ENCODE results near the gene SLC25A26. TPM values are rescaled to one million over a fixed set of nuclear protein-coding genes. Genes with fewer than 3 reads are reported as not detected.

The SLC25A26 gene
- polyA plus RNA-seq, 1 donor (not counting 4 experiments of a cell fraction or from before 2014, with no cell fraction given) = 25.2 TPM

DNA sequence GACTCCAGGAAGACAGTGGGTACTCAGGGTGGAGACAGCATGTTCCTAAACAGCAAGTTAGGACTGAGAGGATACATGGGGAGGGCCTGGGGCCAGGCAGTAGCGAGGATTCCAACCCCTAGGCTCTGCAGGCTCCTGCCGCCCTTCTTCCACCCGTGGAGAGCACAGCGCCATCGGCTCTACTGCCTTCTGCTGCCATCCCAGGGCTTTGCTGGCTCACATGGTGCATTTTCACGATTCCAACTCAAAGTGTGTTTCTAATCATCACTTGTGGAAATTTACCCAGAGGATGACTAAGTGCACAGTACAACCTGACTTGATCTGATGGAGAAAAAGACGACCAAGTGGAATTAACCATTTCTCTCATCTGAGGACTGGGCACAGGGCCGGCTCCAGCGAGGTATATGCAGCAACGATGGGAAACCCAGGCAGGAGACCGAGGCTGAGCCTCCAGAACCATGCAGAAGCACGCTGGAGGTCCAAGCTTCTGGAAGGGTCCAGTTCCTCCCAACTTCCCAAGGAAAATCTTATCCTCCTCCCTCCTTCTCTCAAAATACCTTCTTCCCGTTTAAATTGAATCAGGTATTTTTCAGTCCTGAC lies 175.5 kb downstream of the SLC25A26 start:
- dilution Hi-C loops (cut with MboI; ENCODE audit: extremely low pct_ligation_motif_present, low sequenced_read_pairs) = no loop called here
- H3K36me3 ChIP-seq (ENCODE audit: control insufficient read depth in 2 of 2, extremely low read depth in 1 of 2, insufficient read depth in 2 of 2, low read length in 2 of 2) = peaks cover 4 to 24% of the 10 kb centered on the region in 2 experiments

DNA sequence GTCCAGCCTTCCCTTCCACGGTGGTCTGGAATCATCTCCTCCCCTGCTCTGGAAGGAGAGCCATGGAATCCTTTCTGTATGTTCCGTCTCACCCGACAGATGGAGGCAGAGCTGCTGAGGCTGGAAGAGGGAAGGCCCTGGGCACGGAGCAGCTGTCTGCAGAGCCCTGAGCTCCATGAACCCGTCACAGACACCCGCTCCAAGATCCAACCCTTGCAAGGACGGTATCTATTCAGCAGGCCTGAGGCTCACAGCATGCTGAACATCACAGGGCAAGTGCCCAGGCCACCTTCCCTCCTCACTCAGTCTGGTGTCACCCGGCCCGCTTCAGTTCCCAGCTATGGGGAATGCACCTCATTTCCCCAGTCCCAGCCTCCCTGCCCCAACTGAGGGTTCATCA lies 176.1 kb downstream of the SLC25A26 start:
- Histone ChIP-seq H3K4me3 (ENCODE audit: control insufficient read depth in 2 of 3, extremely low read depth in 1 of 3, insufficient read depth in 2 of 3, low read depth in 1 of 3, low read length in 3 of 3) (no peak overlapping the region), H3K9me1 (ENCODE audit: control insufficient read depth, extremely low read depth, insufficient read depth, low read length) (no peaks in the 10 kb centered on the region), H3K4me2 (ENCODE audit: control insufficient read depth, extremely low read depth, insufficient read depth, low read depth, low read length) (no peak overlapping the region), H2AFZ (ENCODE audit: control insufficient read depth, low read length) (no peak overlapping the region), H3K36me3 (ENCODE audit: control insufficient read depth in 2 of 2, extremely low read depth in 1 of 2, insufficient read depth in 2 of 2, low read length in 2 of 2) (peaks cover 4 to 24% of the 10 kb centered on the region in 2 experiments), H3K9me3 (ENCODE audit: control insufficient read depth, low read depth, low read length) (no peaks in the 10 kb centered on the region), H3K27ac (ENCODE audit: control insufficient read depth, insufficient read depth, low read length) (no peak overlapping the region), H3K9ac (ENCODE audit: control insufficient read depth, extremely low read depth, insufficient read depth, low read length) (no peak overlapping the region), H3K27me3 (ENCODE audit: control insufficient read depth, extremely low read depth, insufficient read depth, low read length) (no peaks in the 10 kb centered on the region), H3K4me1 (ENCODE audit: control insufficient read depth, extremely low read depth, insufficient read depth, low read length) (peaks cover 14% of the 10 kb centered on the region), H3K79me2 (ENCODE audit: control insufficient read depth, insufficient read depth, low read length) (no peaks in the 10 kb centered on the region), H4K20me1 (ENCODE audit: control insufficient read depth, extremely low read depth, insufficient read depth, low read length) (no peaks in the 10 kb centered on the region)
- FAIRE-seq (no peak), DNase-seq (ENCODE audit: low read depth, low spot score) (no peak)
- TF ChIP-seq EZH2 (IDR thresholded peaks at IDR 0.05; ENCODE audit: low read length) = no peak
- TF ChIP-seq, protein P1, sequence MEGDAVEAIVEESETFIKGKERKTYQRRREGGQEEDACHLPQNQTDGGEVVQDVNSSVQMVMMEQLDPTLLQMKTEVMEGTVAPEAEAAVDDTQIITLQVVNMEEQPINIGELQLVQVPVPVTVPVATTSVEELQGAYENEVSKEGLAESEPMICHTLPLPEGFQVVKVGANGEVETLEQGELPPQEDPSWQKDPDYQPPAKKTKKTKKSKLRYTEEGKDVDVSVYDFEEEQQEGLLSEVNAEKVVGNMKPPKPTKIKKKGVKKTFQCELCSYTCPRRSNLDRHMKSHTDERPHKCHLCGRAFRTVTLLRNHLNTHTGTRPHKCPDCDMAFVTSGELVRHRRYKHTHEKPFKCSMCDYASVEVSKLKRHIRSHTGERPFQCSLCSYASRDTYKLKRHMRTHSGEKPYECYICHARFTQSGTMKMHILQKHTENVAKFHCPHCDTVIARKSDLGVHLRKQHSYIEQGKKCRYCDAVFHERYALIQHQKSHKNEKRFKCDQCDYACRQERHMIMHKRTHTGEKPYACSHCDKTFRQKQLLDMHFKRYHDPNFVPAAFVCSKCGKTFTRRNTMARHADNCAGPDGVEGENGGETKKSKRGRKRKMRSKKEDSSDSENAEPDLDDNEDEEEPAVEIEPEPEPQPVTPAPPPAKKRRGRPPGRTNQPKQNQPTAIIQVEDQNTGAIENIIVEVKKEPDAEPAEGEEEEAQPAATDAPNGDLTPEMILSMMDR (optimal IDR thresholded peaks at IDR 0.05 in 1 of 3, IDR thresholded peaks at IDR 0.05 in 1 of 3, conservative IDR thresholded peaks at IDR 0.05 in 1 of 3; ENCODE audit: extremely low read depth in 1 of 3, insufficient read depth in 2 of 3, low read length in 3 of 3) = no peak
- dilution Hi-C loops (cut with MboI; ENCODE audit: extremely low pct_ligation_motif_present, low sequenced_read_pairs) = no loop called here

More for the DNA sequence above, 175.5 kb downstream of the SLC25A26 start:
- Histone ChIP-seq H2AFZ (ENCODE audit: control insufficient read depth, low read length) (no peak overlapping the region), H3K9me1 (ENCODE audit: control insufficient read depth, extremely low read depth, insufficient read depth, low read length) (no peaks in the 10 kb centered on the region), H3K27me3 (ENCODE audit: control insufficient read depth, extremely low read depth, insufficient read depth, low read length) (no peaks in the 10 kb centered on the region), H3K27ac (ENCODE audit: control insufficient read depth, insufficient read depth, low read length) (no peak overlapping the region), H3K9me3 (ENCODE audit: control insufficient read depth, low read depth, low read length) (no peaks in the 10 kb centered on the region), H3K4me3 (ENCODE audit: control insufficient read depth in 2 of 3, extremely low read depth in 1 of 3, insufficient read depth in 2 of 3, low read depth in 1 of 3, low read length in 3 of 3) (no peak overlapping the region), H3K9ac (ENCODE audit: control insufficient read depth, extremely low read depth, insufficient read depth, low read length) (no peak overlapping the region), H3K4me2 (ENCODE audit: control insufficient read depth, extremely low read depth, insufficient read depth, low read depth, low read length) (no peak overlapping the region), H3K79me2 (ENCODE audit: control insufficient read depth, insufficient read depth, low read length) (no peaks in the 10 kb centered on the region), H3K4me1 (ENCODE audit: control insufficient read depth, extremely low read depth, insufficient read depth, low read length) (peaks cover 14% of the 10 kb centered on the region), H4K20me1 (ENCODE audit: control insufficient read depth, extremely low read depth, insufficient read depth, low read length) (no peaks in the 10 kb centered on the region)
- DNase-seq (ENCODE audit: low read depth, low spot score) = no peak
- TF ChIP-seq EZH2 (IDR thresholded peaks at IDR 0.05; ENCODE audit: low read length) = no peak
- TF ChIP-seq, protein P1 (optimal IDR thresholded peaks at IDR 0.05 in 1 of 3, IDR thresholded peaks at IDR 0.05 in 1 of 3, conservative IDR thresholded peaks at IDR 0.05 in 1 of 3; ENCODE audit: extremely low read depth in 1 of 3, insufficient read depth in 2 of 3, low read length in 3 of 3) = no peak
- FAIRE-seq = no peak
